Motor neuron (in vitro differentiated cells): ENCODE results near the gene PDK3. TPM values are rescaled to one million over a fixed set of nuclear protein-coding genes. Genes with fewer than 3 reads are reported as not detected.

Experiments used
- ATAC-seq, 8 experiments: fragments of 200-7000 bp; cut with Tn5 transposase; replicated peaks in 6 of 8; 2 replicates each; pipeline ENCODE4 v1.8.0; 2021; ENCODE audit warnings: mild to moderate bottlenecking in 8 of 8, moderate library complexity in 8 of 8
- H3K27ac ChIP-seq, 2 donors: fragments of 250-450 bp; sonication (Bioruptor Pico); 2 replicates each; pipeline ENCODE4 v1.9.0; 2021; ENCODE audit warnings: antibody characterized with exemption in 2 of 2, mild to moderate bottlenecking in 2 of 2, moderate library complexity in 1 of 2
- H3K4me1 ChIP-seq, 2 donors: fragments of 250-450 bp; sonication (Bioruptor Pico); replicated peaks in 1 of 2; 2 replicates each; pipeline ENCODE4 v1.6.1; 2021; ENCODE audit warnings: antibody characterized with exemption in 2 of 2, mild to moderate bottlenecking in 2 of 2, moderate library complexity in 1 of 2
- H3K4me3 ChIP-seq, 5 donors: fragments of 250-450 bp; sonication (Bioruptor Pico); 2 replicates each; pipeline ENCODE4 v1.9.0; 2021; ENCODE audit warnings: antibody characterized with exemption in 5 of 5, mild to moderate bottlenecking in 5 of 5, moderate library complexity in 4 of 5
- WGBS, 10 experiments: fragments of 450-650 bp; shearing (Covaris generic); methylation state at CpG; one replicate each; pipeline ENCODE4 v1.0.0; 2022; 5-methylcytosine and 5-hydroxymethylcytosine counted together
- in situ Hi-C, 9 experiments: fragments of 400-800 bp; cut with MboI; loops; one replicate each; pipeline ENCODE4 v1.15.0; 2021; ENCODE audit warnings: low sequenced_read_pairs in 9 of 9, low pct_unique_long_range_greater_than_20kb in 2 of 9; ENCODE audit not compliant: unreplicated experiment in 9 of 9
- total RNA-seq, 8 experiments: library from RNA; unstranded; fragments of 300-600 nt; gene quantifications; 2 replicates each; pipeline versions ENCODE4 v1.2.3 to v1.2.4, GENCODE V29; 2022

The PDK3 gene
- 10 to 100 TPM in 3 of 8 experiments, 1 to 10 TPM in 5; 4.8 to 15.3 (median 9.2) TPM for total RNA-seq

GRCh38 chrX:24464836-24465531 lies at the start of gene PDK3:
Gene PDK3, plus strand, starts transcription at chrX:24465286. Its CDS starts 170 bp downstream, at chrX:24465456.
- Histone ChIP-seq H3K27ac (peak within 1 kb of the TSS; percentile 64 to 77), H3K4me1 (peaks cover 0 to 6% of the 10 kb centered on the region in 2 donors), H3K4me3 (peak within 1 kb of the TSS; percentile 51 to 73 (median 63))
- ATAC-seq = peak; percentile 97 to 99 (median 98)
- 0% methylated on average over 3 of the region's 83 CpGs; no CpG with 5 or more reads in 9 of the 10 experiments for WGBS, 10 experiments
- in situ Hi-C loops = no loop called here

DNA sequence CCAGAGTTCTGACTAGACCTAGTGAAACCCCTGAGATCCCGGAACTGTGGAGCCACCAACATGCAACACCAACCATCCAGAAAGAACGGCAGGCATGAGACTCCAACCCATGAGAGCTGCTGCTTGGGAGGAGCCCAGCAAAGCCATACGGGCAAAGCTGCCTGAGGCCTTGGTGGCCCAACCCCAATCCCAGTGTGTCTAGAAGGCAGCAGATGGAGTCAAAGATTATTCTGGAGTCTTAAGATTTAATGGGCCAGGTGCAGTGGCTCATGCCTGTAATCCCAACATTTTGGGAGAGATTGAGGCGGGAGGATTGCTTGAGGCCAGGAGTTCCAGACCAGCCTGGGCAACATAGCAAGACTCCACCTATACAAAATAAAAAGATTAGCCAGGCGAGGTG lies 49.2 kb upstream of the PDK3 start:
- H3K4me3 ChIP-seq = no peak overlapping the region
- no peak overlapping the region for H3K27ac ChIP-seq
- WGBS, 10 experiments = 76% methylated on average over 3 of the region's 5 CpGs; no CpG with 5 or more reads in 9 of the 10 experiments
- in situ Hi-C loops = no loop called here
- H3K4me1 ChIP-seq = peaks cover 0 to 2% of the 10 kb centered on the region in 2 donors
- ATAC-seq = no peak

GRCh38 chrX:24423960-24424359 lies 41.1 kb upstream of the PDK3 start:
- 30 to 83% (median 60%) methylated on average over 1 to 2 of the region's 2 CpGs; no CpG with 5 or more reads in 7 of the 10 experiments for WGBS, 10 experiments
- no peak overlapping the region for H3K4me3 ChIP-seq
- no peaks in the 10 kb centered on the region for H3K4me1 ChIP-seq
- no peak overlapping the region for H3K27ac ChIP-seq
- in situ Hi-C loops = no loop called here
- peak in 1 of 8 experiments; percentile 29 for ATAC-seq

- in situ Hi-C loops = no loop called here
- H3K4me1 ChIP-seq = no peaks in the 10 kb centered on the region
- no peak overlapping the region for H3K4me3 ChIP-seq
- H3K27ac ChIP-seq = no peak overlapping the region
- peak in 3 of 8 experiments; percentile 55 to 93 (median 87) for ATAC-seq
- WGBS, 10 experiments = 20 to 100% (median 80%) methylated on average over 1 to 3 of the region's 8 CpGs; no CpG with 5 or more reads in 5 of the 10 experiments
Observed at GRCh38 chrX:24424948-24425347, 40.1 kb upstream of the PDK3 start.

GRCh38 chrX:24425806-24426205 lies 39.3 kb upstream of the PDK3 start:
- Histone ChIP-seq H3K27ac (no peak overlapping the region), H3K4me1 (no peaks in the 10 kb centered on the region), H3K4me3 (no peak overlapping the region)
- ATAC-seq = no peak
- 0 to 71% (median 56%) methylated on average over 1 to 2 of the region's 2 CpGs; no CpG with 5 or more reads in 6 of the 10 experiments for WGBS, 10 experiments
- in situ Hi-C loops = no loop called here

GRCh38 chrX:24426340-24426913 lies 38.7 kb upstream of the PDK3 start:
- 40 to 80% (median 54%) methylated on average over 1 to 2 of the region's 2 CpGs; no CpG with 5 or more reads in 7 of the 10 experiments for WGBS, 10 experiments
- no peak for ATAC-seq
- Histone ChIP-seq H3K27ac (no peak overlapping the region), H3K4me3 (no peak overlapping the region), H3K4me1 (no peaks in the 10 kb centered on the region)
- in situ Hi-C loops = no loop called here

DNA sequence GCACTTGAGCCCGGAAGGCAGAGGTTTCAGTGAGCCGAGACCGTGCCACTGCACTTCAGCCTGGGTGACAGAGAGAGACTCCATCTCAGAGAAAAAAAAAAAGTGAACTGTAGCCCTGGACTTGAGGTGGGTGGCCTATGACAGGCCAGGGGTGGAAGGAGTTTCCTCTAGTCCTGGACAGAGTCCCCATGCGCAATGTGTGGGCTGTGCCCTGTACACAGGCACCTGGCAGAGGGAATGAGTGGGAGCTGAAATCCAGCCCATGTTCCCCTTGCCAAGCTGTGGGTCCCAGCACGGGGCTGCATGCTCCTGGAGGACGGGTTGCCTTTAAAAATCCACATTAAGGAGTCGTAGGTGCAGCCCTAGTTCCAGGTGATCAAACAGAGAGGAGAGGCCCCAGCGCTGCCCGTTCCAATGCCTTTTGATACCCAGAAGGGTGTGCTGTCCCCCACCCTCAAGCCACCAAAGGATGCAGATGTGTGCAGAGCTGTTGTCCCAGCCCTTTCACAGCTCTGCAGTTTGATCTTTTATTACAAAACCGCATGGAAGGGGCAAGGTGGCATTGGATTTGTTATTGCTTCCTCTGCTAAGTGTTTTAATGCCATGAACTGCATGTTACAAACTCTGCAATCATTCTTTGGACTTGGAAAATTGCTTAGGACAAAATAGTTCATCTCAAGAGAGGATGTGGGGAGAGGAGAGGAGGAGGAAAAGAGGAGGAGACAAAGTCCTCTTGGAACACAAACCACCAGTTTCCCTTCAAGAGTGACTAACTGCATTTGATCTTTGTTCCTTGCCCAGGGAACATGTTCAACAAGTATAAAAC lies 38.0 kb upstream of the PDK3 start:
- WGBS, 10 experiments = 21 to 91% methylated on average over 4 of the region's 10 CpGs; no CpG with 5 or more reads in 8 of the 10 experiments

DNA sequence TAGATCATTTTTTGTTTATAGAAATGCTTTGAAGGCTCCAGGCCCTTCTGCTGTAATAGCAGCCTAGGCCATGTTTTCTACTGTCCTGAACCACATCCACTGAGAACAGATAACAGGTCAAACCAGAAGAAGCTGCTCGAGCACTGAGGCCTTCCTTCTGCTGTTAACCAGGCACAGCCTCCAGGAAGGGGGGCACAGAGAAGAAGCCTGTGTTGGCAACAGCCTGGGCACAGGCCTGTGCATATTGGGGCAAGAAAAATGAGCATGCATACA lies 37.4 kb upstream of the PDK3 start:
- no peak for ATAC-seq
- in situ Hi-C loops = no loop called here
- no CpG with 5 or more reads among the region's 1 CpG for WGBS, 10 experiments
- no peak overlapping the region for H3K4me3 ChIP-seq
- no peaks in the 10 kb centered on the region for H3K4me1 ChIP-seq
- no peak overlapping the region for H3K27ac ChIP-seq

More for the DNA sequence above, 38.0 kb upstream of the PDK3 start:
- Histone ChIP-seq H3K4me3 (no peak overlapping the region), H3K4me1 (no peaks in the 10 kb centered on the region), H3K27ac (no peak overlapping the region)
- in situ Hi-C loops = no loop called here
- ATAC-seq = no peak

- no peak for ATAC-seq
- Histone ChIP-seq H3K27ac (no peak overlapping the region), H3K4me1 (no peaks in the 10 kb centered on the region), H3K4me3 (no peak overlapping the region)
- in situ Hi-C loops = no loop called here
- WGBS, 10 experiments = 73 to 100% methylated on average over 1 to 4 of the region's 4 CpGs; no CpG with 5 or more reads in 8 of the 10 experiments
Observed at GRCh38 chrX:24428516-24428915, 36.6 kb upstream of the PDK3 start.

- no peak for ATAC-seq
- no peaks in the 10 kb centered on the region for H3K4me1 ChIP-seq
- in situ Hi-C loops = no loop called here
- no peak overlapping the region for H3K27ac ChIP-seq
- no peak overlapping the region for H3K4me3 ChIP-seq
Observed at GRCh38 chrX:24435060-24435459, 30.0 kb upstream of the PDK3 start.

- WGBS, 10 experiments = 10 to 80% (median 40%) methylated on average over 1 to 4 of the region's 4 CpGs; no CpG with 5 or more reads in 5 of the 10 experiments
- in situ Hi-C loops = no loop called here
- Histone ChIP-seq H3K4me3 (no peak overlapping the region), H3K4me1 (no peaks in the 10 kb centered on the region), H3K27ac (no peak overlapping the region)
- ATAC-seq = no peak
Observed at GRCh38 chrX:24443918-24444317, 21.2 kb upstream of the PDK3 start.

DNA sequence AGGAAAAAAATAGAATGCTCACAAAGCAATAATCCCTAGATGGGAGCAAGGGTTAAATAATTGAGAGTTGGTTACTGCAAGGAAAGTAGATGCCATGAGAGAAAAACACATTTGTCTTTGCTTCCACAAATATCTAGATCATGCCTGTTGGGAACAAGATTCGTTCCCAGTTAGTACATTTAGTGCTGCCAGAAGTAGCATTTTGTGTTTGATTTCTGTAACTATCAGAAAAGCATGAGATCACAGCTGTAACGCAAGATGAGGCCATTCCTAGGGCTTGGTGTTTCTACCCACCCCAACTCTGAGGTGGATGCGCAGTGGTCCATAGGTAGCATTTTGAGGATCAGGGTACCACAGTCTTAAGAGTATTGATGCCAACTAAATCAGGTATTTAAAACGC lies 20.4 kb upstream of the PDK3 start:
- H3K4me3 ChIP-seq = no peak overlapping the region
- no peak overlapping the region for H3K27ac ChIP-seq
- 0 to 100% (median 86%) methylated on average over 1 to 4 of the region's 4 CpGs; no CpG with 5 or more reads in 5 of the 10 experiments for WGBS, 10 experiments
- no peak for ATAC-seq
- in situ Hi-C loops = no loop called here
- H3K4me1 ChIP-seq = no peaks in the 10 kb centered on the region

DNA sequence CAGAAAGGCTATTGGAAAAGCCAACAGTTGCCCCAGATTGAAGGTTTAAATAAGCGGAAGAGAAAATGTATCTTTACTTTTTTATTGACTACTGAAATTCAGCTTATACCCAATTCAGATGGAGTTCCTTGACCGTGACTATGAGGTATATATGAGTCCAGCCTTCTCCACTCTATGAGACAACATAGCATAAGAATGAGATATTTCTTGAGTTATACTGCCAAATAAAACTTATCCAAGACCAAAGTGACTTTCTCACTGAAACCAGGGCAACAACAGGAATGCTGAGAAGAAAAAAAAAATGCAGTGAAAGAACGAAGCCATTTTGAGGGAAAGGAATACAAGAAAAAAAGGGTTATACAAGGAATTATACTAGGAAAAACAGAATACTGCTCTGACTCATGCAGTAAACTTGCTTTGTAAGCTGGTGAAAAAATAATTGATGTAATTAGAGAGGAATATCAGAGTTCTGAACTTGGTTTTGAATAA lies 16.3 kb upstream of the PDK3 start:
- H3K27ac ChIP-seq = no peak overlapping the region
- WGBS, 10 experiments = 0 to 86% (median 30%) methylated on average over 1 to 3 of the region's 3 CpGs; no CpG with 5 or more reads in 4 of the 10 experiments
- H3K4me3 ChIP-seq = no peak overlapping the region
- peak in 3 of 8 experiments; percentile 24 to 45 (median 31) for ATAC-seq
- in situ Hi-C loops = no loop called here
- no peaks in the 10 kb centered on the region for H3K4me1 ChIP-seq
